DMS79 treated with DMSO at 0.1 percent for 48 hours (cell line): ENCODE results near the gene MTERF4.

Source experiments
- DNase-seq: peaks from one replicate; lab custom pipeline; 2025; lab: John Stamatoyannopoulos, UW

Gene MTERF4

DNA sequence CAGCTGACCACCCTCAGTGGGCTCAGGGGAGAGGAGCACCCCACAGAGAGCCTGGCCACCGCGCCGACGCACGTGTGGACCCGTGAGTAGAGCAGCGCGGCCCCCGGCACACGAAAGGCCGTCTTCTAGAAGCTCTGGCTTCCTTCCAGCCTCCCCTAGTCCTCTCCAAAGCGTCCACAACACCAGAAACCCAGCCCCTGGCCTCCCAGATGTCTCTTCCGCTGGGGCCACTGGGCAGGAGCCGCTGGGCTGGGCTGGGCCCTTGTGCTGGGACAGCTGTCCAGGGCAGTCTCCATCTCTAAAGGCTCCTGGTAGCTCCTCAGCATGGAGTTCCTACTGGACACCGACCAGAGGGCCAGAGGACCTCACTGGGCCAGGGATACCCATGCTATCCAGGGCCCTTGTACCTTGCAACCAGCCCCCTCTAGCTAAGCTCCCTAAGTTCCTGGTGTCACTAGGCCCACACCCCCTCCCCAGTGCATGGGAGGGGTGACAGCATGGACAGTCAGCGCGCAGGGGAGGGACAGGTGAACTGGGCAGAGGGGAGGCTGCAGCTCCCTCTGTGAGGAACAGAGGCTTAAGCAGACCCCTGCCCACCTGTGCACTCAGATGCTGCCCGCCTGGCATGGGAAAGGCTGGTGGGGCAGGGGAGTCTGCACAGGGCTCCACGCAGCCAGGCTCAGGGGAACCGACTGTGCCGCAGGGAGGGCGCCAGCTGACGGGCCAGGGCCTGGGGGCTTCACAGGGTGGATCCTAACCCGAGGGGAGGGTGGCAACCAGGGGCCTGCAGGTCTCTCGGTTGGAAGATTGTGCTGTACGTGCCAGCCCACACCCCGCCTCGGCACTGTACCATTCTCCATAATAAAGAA is 32.9 kb downstream of the MTERF4 start:
- DNase-seq: no peak

DNA sequence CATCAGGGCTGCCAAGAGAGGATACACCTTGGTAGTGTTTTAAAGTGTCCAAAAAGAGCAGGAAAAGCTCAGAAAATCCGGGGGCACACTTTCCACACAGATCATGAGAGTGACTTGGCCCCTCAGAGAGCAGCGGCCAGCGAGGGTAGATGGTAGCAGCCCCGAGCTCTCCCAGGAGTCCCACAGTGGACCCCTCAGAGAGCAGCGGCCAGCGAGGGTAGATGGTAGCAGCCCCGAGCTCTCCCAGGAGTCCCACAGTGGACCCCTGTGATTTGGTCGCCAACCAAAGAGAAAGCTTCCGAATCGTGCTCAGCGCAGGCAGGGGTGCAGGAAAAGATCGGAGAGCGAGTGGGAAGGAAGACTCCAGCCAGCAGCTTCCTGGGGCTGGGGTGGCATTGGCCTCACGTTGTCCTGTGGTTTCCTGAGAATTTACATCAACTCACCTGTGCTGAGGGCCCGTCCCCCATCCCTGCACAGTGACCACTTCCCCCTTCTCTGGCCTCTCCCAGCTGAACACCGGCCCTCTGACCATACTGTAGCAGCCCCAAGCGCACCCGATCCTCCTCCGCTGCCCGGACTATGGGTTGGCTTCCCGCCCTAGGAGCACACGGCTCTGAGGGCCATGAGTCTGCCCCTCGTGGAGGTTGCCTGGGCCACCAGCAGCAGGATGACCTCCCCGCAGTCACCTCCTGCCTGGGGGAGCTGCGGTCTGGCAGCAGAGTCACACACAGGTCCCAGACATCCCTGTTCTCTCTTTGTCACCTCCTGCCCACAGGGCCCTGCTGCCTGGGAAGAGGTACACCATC is 33.7 kb downstream of the MTERF4 start:
- no peak for DNase-seq

DNA sequence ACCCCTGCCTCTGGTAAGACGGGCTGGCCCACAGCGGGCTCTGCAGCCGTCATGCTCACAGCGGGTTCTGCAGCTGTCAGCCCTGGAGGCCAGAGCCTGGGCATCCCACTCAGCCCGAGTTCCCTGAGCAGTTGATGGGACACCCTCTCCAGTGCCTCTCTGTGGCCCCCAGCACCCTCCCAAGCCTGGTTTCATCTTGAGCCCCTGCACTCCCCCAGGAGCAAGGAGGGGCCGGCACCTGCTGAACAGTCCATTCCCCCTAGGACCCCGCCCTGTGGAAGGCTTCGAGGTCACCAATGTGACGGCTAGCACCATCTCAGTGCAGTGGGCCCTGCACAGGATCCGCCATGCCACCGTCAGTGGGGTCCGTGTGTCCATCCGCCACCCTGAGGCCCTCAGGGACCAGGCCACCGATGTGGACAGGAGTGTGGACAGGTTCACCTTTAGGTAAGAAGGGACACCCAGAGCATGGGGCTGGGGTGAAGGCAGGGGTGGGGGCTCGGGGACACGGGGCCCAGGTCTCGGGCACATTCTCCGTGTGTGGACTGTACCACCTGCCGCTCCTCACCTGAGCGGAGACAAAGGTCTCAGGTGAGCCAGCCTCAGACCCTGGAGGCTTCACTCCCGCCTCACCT is 34.5 kb downstream of the MTERF4 start:
- DNase-seq: no peak

DNA sequence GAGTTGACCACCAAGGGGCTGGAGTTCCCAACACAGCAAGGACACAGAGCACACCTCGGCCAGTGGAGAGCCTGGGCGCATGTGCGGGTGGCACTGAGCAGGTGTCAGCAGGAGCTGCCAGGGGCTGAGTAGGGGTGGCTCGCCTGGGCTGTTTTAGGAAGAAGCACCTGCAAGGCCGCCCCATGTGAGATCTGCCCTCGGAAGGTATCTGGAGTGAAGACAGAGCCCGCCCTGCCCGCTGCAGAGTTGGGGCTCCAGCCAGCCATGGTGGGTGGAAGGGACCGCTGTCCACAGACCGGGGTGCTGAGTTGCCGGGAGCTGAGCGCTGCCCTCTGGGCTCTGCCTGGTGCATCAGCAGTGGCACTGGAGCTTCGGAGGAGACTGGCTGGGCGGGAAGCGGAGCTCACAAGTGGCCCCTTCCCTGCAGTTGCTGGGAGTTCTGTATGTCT is 35.2 kb downstream of the MTERF4 start:
- no peak for DNase-seq

DNA sequence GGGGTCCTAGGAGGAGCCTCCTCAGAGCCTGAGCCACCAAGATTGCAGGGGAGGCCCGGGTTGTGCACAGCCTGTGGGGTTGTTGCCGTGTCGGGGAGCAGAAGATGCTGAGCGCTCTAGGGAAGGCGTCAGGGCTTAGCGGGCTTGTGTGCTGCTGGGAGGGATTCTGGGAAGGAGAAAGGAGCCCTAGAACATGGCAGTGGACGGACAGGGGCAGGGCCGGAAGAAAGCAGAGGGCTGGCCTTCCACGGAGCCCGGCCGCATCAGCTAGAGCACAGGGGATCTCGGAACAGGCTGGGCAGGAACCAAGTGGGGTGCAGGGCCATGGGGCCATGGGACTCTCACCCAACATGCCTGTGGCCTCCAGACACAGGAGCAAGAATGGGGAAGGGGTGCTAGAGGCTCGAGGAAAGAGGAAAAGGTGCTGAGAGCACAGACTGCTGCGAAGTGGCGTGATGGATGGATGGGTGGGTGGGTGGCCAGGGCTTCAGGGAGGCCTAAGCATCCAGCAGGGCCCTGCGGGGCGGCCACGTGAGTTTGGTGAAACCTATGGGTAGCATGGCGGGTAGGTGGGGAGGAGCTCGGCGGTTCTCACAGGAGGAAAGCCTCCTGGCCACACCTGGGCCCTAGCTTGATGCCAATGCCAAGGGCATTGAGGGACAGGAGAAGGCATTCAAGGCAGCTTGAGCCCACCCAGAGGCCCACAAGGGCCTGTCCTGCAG is 35.8 kb downstream of the MTERF4 start:
- DNase-seq: no peak

DNA sequence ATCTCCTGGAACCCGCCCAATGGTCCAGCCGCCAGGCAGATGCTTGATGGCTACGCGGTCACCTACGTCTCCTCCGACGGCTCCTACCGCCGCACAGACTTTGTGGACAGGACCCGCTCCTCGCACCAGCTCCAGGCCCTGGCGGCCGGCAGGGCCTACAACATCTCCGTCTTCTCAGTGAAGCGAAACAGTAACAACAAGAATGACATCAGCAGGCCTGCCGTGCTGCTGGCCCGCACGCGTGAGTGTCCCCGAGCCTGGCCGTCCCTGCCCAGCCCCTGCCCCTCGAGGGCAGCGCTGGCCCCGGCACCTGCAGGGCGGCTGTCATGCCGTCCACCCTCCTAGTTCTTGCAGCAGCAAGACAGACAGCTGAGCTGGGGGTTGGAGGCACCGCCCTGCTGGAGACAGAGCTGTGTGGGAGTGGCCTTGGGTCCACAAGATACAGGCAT is 36.7 kb downstream of the MTERF4 start:
- DNase-seq: no peak

DNA sequence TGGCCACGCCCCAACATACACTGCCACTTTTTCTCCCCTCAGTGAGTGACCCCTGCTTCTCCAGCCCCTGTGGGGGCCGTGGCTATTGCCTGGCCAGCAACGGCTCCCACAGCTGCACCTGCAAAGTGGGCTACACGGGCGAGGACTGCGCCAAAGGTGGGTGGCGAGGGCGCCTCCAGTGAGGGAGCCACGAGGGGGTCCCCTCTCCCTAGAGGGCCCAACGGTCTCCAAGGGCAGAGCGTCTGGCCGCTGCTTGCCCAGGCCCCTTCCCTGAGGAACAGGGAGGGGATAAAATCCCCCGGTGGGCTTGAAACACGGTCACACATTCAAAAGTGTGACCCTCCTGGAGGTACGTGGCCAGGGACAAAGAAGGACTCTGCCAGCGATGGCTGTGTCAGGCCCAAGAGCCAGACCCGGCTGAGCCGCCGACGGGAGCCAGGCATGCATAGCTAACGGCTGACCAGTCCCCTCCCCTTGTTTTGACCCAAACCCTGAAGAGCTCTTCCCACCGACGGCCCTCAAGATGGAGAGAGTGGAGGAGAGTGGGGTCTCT is 37.2 kb downstream of the MTERF4 start:
- no peak for DNase-seq

DNA sequence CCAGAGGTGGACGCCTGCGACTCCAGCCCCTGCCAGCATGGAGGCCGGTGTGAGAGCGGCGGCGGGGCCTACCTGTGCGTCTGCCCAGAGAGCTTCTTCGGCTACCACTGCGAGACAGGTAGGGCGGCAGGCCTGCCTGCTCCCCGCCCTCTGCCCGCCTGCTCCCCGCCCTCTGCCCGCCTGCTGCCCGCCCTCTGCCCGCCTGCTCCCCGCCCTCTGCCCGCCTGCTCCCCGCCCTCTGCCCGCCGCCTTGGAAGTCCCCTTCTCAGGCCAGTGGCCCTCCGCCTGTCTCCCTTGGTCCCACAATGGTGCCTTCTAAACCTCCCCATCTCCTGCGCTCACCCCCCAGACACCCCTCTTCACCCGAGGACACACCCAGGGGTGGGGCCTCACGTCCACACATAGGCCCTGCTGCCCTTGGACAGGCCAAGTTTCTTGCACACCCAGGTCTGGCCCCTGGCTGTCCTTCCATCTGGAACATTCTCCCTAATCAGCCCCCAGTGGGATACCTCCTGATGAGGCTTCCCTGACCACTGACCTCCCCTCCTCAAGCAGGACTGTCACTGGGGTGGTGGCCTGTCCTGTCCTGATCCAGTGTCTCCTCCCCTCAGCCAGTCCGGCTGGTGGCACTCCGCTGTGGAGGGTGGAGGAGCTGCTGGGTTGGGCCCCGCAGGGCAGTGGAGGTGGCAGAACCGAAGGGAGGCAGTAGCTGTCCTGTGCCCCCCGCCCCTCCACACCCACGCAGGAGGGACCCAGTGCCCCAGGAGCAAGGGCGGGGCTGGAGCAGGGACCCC is 37.9 kb downstream of the MTERF4 start:
- no peak for DNase-seq

DNA sequence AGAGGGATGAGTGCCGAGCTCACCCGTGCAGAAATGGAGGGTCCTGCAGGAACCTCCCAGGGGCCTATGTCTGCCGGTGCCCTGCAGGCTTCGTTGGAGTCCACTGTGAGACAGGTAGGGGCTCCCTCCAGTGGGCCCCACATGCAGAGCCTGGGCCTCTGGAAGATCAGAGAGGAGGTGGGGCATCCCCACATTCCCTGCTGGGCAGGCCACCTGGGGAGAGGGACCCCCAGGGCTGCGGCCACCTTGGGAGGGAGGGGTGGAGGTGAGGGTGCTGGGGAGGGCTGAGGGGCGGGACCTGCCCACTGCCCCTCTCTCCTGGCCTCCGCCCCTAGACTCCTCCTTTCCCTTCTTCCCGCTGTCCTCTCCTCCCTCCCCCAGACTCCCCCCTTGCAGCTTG is 38.5 kb downstream of the MTERF4 start:
- DNase-seq: no peak

DNA sequence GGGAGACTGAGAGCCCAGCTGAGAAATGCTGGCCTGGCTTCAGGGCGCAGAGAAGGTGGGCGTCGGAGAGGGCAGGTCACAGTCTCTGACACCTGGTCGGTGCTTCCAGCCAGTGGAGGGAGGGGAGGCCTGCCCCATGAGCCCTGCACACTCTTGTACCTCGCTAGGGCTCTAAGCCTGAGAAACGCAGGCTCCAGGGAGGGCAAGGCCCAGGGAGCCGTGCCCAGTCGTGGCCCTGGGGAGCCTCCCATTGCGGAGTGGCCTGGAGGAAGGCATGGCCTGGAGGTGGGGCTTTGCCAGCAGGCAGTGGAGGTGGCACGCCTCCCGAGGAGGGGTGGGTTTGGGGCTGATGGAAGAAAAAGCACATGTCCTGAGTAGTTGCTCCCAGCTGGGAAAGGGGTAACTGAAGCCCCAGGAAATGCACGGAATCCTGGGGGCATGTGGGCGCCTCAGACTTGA is 39.0 kb downstream of the MTERF4 start:
- no peak for DNase-seq

DNA sequence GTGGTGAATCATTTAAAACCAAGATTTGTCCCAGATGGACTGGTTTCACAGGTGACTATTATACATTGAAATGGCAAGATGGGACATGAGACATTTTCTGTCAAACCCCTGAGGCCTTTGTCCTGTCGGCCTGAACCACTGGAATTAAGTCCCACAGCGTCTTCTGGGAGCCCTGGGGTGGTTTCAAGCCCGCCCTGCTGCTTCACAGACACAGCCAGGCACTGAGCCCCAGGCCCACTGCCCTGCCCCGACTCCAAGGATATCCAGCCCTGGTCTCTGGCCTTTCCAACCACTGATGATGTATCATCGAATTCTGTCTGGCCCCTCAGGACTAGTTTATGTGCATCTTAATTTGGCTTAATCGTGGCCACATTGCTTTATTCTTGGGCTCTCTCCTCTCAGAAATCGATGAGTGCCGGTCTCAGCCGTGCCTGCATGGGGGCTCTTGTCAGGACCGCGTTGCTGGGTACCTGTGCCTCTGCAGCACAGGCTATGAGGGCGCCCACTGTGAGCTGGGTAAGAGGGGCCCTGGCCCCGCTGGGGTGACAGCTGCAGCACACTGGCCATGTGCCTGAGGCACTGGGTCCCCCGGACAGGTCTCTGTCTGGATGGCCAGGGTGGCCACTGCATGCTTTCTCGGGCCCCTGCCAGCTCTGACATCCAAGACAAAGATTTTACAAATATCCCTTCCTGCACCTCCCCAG is 39.5 kb downstream of the MTERF4 start:
- no peak for DNase-seq

DNA sequence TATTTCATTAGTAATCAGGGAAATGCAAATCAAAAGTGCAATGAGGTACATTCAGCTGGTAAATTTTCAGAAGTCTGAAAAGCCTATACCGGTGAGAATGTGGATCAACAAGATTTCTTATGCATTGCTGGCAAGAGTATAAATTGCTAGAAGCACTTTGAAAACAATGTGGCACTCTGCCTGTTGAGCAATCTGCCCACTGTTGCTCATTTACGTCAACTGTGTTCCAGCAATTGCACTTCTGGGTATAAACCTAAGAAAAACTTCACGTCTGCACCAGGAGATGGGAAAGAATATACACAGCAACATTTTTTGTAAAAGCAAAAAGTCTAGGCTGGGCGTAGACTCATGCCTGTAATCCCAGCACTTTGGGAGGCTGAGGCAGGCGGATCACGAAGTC is 40.8 kb downstream of the MTERF4 start:
- DNase-seq: no peak

DNA sequence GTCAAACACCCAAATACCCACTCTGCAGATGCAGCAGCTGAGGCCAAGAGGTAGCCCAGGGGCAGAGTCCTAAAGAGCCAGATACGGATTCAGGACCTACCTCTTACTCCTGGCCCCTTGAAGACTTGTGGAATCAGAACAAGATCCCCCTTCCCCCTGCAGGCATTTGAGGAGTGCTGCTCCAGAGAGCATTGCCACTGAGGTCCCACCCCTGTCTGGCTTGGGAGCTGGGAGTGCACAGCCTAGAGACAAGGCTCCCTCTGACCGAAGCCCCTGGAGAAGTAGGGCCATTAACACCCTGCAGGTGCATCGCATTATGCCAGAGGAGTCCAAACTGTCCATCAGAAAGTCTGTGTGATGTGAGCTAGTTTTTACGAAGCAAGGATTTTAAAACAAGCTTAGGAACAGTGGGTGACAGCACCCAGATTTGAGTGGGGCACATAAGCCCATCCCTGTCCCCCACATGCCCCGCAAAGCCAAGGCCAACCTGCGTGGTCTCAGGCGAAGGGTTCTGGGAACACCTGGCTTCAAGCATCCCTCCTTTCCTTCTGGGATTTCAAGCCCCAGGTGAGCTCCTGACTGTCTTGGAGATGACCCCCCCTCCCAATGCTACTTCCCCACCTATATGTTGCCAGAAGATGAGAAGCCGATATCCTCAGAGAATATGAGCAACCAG is 48.4 kb downstream of the MTERF4 start:
- no peak for DNase-seq

DNA sequence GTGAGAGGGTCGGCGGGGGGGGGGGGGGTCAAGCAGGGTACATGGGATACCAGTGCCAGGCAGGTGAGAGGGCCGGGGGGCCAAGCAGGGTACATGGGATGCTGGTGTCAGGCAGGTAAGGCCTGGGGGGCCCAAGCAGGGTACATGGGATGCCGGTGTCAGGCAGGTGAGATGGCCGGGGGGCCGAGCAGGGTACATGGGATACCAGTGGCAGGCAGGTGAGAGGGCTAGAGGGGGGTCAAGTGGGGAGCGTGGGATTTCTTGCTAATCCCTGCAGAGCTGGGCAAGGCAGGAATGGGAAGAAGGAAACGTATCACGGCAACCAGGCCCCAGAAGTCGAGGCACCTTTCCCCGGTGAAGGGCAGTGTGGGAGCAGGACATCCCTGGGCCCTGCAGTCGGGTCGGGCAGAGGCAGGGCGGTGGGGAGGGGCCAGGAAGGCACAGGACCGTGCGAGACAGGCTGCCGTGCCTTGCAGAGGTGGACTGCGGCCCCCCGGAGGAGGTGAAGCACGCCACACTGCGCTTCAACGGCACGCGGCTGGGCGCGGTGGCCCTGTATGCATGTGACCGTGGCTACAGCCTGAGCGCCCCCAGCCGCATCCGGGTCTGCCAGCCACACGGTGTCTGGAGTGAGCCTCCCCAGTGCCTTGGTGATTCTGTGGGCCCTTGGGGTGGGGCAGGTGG is 49.3 kb downstream of the MTERF4 start:
- no peak for DNase-seq

DNA sequence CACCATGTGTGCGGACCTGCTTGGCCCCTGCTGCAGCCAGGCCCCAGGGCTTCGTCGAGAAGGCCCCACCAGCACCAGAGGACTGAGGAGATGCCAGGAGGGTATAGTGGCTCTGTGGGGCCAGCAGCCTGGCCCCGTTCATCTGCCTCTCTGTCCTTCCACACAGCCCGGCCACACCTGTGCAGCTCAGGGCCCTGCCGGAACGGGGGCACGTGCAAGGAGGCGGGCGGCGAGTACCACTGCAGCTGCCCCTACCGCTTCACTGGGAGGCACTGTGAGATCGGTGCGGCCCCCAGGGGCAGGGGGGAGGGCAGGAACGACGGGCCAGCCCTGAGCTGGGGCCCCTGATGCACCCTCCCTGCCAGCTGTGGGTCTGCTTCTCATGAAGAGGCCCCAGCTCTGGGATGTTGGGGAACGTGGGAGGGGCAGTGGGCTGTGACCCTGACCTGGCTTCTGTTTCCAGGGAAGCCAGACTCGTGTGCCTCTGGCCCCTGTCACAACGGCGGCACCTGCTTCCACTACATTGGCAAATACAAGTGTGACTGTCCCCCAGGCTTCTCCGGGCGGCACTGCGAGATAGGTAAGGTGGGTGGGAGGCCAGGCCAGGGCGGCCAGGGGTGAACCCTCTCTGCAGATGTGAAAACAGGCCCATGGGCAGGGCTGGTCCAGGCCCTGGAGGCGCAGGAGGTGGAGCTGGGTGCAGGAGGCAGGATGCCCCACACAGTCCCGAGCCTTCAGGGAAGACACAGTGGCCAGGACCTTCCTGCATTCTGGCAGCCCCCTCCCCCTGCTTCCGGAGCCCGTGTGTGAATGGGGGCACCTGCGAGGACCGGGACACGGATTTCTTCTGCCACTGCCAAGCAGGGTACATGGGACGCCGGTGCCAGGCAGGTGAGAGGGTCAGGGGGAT is 50.3 kb downstream of the MTERF4 start:
- no peak for DNase-seq

DNA sequence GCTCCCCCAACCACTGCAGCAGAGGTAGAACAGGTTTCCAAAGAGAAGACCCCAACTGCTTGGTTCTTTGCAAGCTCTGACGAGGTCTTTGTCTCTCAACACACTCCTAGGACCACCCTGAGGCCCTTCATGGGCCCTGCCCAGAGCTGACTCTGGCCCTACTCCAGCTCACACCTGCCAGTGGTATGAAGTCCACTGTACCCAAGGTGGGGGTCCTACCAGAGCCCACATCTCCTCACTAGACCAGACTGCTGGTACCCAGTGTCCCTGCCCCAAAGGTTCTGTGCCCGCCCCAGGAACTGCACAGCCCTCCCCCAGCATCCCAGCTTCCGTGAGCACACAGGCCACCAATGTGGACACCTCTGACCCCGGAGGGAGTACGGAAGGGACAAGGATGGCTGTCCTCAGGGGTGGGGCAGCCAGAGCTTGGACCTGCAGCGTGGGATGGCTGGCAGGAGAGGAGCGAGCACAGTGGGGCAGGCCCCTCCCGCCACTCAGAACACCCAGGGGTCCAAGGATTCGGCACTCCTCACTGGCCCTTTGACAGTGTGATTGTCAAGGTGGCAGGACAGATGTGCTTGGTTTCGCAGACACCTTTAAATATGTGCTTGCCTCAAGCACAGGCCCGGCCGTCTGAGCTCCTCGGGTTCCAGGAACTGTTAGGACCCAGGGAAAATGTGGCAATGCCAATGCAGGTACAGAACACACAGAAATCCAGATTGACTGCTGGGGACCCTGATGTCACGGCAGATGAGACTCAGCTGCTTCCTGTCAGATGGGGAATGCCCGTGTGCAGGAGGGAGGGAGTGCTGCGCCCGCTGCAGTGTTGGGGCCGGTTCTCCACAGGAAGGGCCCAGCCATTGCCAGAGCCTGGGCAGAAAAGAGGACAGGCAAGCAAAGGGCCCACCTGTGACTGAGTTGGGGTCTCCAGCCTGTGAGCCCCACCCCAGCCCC is 51.2 kb downstream of the MTERF4 start:
- no peak for DNase-seq
